HG03442 (cell line): ENCODE data around the gene VCAM1.

Experiments
- ATAC-seq: cut with Tn5 transposase; IDR thresholded peaks from one replicate; pipeline ENCODE4 v1.9.1; 2021; ENCODE audit warnings: mild to moderate bottlenecking, moderate library complexity; ENCODE audit not compliant: unreplicated experiment

Gene VCAM1

GRCh38 chr1:100721526-100722207, 2.1 kb downstream of the VCAM1 start:
- no peak for ATAC-seq

- no peak for ATAC-seq
These were observed 2.7 kb downstream of the VCAM1 start for GRCh38 chr1:100722221-100722620.

GRCh38 chr1:100724281-100724680, 4.7 kb downstream of the VCAM1 start:
- no peak for ATAC-seq

GRCh38 chr1:100730130-100730529, 10.6 kb downstream of the VCAM1 start:
- no peak for ATAC-seq

GRCh38 chr1:100731309-100731708, 11.8 kb downstream of the VCAM1 start:
- no peak for ATAC-seq

- no peak for ATAC-seq
These were observed 12.2 kb downstream of the VCAM1 start for GRCh38 chr1:100731758-100732157.

GRCh38 chr1:100734676-100735075, 15.1 kb downstream of the VCAM1 start:
- no peak for ATAC-seq

- ATAC-seq: no peak
These were observed 15.7 kb downstream of the VCAM1 start for GRCh38 chr1:100735244-100735643.

- ATAC-seq: no peak
These were observed 16.8 kb downstream of the VCAM1 start for GRCh38 chr1:100736324-100736723.

GRCh38 chr1:100736746-100737145, 17.2 kb downstream of the VCAM1 start:
- no peak for ATAC-seq

GRCh38 chr1:100746542-100746932, 27.0 kb downstream of the VCAM1 start:
- ATAC-seq: no peak

- no peak for ATAC-seq
These were observed 28.2 kb downstream of the VCAM1 start for GRCh38 chr1:100747771-100748170.

GRCh38 chr1:100750005-100750885, 30.7 kb downstream of the VCAM1 start:
- ATAC-seq: no peak

- ATAC-seq: no peak
These were observed 33.2 kb downstream of the VCAM1 start for GRCh38 chr1:100752791-100753190.

- no peak for ATAC-seq
These were observed 38.4 kb downstream of the VCAM1 start for GRCh38 chr1:100757946-100758345.

GRCh38 chr1:100759188-100759587, 39.6 kb downstream of the VCAM1 start:
- ATAC-seq: no peak

- no peak for ATAC-seq
These were observed 41.0 kb downstream of the VCAM1 start for GRCh38 chr1:100760511-100760910.

- no peak for ATAC-seq
These were observed 42.9 kb downstream of the VCAM1 start for GRCh38 chr1:100762461-100762860.

- no peak for ATAC-seq
These were observed 47.8 kb downstream of the VCAM1 start for GRCh38 chr1:100767176-100767890.

GRCh38 chr1:100769323-100769722, 49.8 kb downstream of the VCAM1 start:
- no peak for ATAC-seq

GRCh38 chr1:100769906-100770646, 50.5 kb downstream of the VCAM1 start:
- ATAC-seq: no peak
